IMR-90 (cell line): ENCODE results near the gene PHOSPHO1. TPM values are rescaled to one million over a fixed set of nuclear protein-coding genes. Genes with fewer than 3 reads are reported as not detected.

Experiments
- ATAC-seq: fragments of 200-7000 bp; cut with Tn5 transposase; 2 replicates; pipeline ENCODE4 v1.9.1; 2020; ENCODE audit warnings: low read depth, mild to moderate bottlenecking, moderate library complexity
- BruUV-seq: library from RNA; stranded (reverse); fragments of 400-500 nt; replicated peaks from 2 replicates; lab custom pipeline; 2021; lab: Mats Ljungman, UMichigan
- CTCF ChIA-PET: fragments of 300-600 bp; formaldehyde crosslinking; extraction: SDS; loops from one replicate; lab custom pipeline; 2021; ENCODE audit warnings: antibody characterized with exemption; lab: Yijun Ruan, JAX
- POLR2A ChIA-PET: fragments of 300-600 bp; sonication (Branson Sonifier 250); formaldehyde crosslinking; loops from one replicate; lab custom pipeline; 2022; ENCODE audit warnings: antibody characterized with exemption; ENCODE audit not compliant: unreplicated experiment; lab: Charles Lee
- DNase-seq: peaks from one replicate; pipeline ENCODE4 v3.0.0; 2013
- H2AFZ ChIP-seq: replicated peaks from 2 replicates; pipeline ENCODE3; 2013; ENCODE audit warnings: low read length, mild to moderate bottlenecking; ENCODE audit not compliant: poor library complexity
- H2AK5ac ChIP-seq: 2 replicates; pipeline ENCODE4 v1.6.1; 2013; ENCODE audit warnings: low read depth, low read length, inconsistent platforms
- H2AK9ac ChIP-seq: replicated peaks from 2 replicates; pipeline ENCODE3; 2013; ENCODE audit warnings: mild to moderate bottlenecking, low read depth, low read length, moderate library complexity; ENCODE audit not compliant: poor library complexity
- H2BK120ac ChIP-seq: 2 replicates; pipeline ENCODE4 v1.6.1; 2013; ENCODE audit warnings: low read depth, low read length, inconsistent platforms
- H2BK15ac ChIP-seq: 3 replicates; pipeline ENCODE4 v1.6.1; 2013; ENCODE audit warnings: low read depth, low read length, inconsistent platforms
- H2BK20ac ChIP-seq: 2 replicates; pipeline ENCODE4 v1.6.1; 2013; ENCODE audit warnings: low read depth, mild to moderate bottlenecking, inconsistent platforms, low read length, moderate library complexity
- H2BK5ac ChIP-seq: 2 replicates; pipeline ENCODE4 v1.6.1; 2013; ENCODE audit warnings: mild to moderate bottlenecking, low read depth, low read length, inconsistent platforms; ENCODE audit not compliant: poor library complexity, severe bottlenecking
- H3K14ac ChIP-seq: replicated peaks from 2 replicates; pipeline ENCODE4 v1.6.1; 2013; ENCODE audit warnings: low read depth, low read length, inconsistent platforms
- H3K18ac ChIP-seq: 2 replicates; pipeline ENCODE4 v1.6.1; 2013; ENCODE audit warnings: low read depth, low read length, control low read depth
- H3K23ac ChIP-seq: 2 replicates; pipeline ENCODE4 v1.6.1; 2013; ENCODE audit warnings: low read depth, low read length, inconsistent platforms
- H3K27ac ChIP-seq: 2 replicates; pipeline ENCODE4 v1.5.1; 2013; ENCODE audit warnings: mild to moderate bottlenecking, control low read depth, low read length; ENCODE audit not compliant: insufficient read depth
- H3K27me3 ChIP-seq: 2 replicates; pipeline ENCODE4 v1.6.1; 2013; ENCODE audit warnings: low read length; ENCODE audit not compliant: control insufficient read depth, insufficient read depth
- H3K36me3 ChIP-seq: 2 replicates; pipeline ENCODE4 v1.6.1; 2013; ENCODE audit warnings: low read length, mixed read lengths; ENCODE audit not compliant: control insufficient read depth, insufficient read depth
- H3K4ac ChIP-seq: 2 replicates; pipeline ENCODE4 v1.6.1; 2013; ENCODE audit warnings: low read depth, low read length, inconsistent platforms
- H3K4me1 ChIP-seq: 2 replicates; pipeline ENCODE4 v1.6.1; 2013; ENCODE audit warnings: low read length, mixed read lengths; ENCODE audit not compliant: control insufficient read depth, insufficient read depth
- H3K4me2 ChIP-seq: 2 replicates; pipeline ENCODE4 v1.6.1; 2013; ENCODE audit warnings: low read depth, mild to moderate bottlenecking, control low read depth, low read length, moderate library complexity
- H3K4me3 ChIP-seq: 2 replicates; pipeline ENCODE4 v1.5.1; 2013; ENCODE audit warnings: low read depth, mild to moderate bottlenecking, control low read depth, low read length, moderate library complexity; ENCODE audit not compliant: insufficient read depth
- H3K56ac ChIP-seq: 2 replicates; pipeline ENCODE4 v1.6.1; 2013; ENCODE audit warnings: low read length, inconsistent platforms; ENCODE audit not compliant: insufficient read depth; ENCODE audit errors: extremely low read depth
- H3K79me1 ChIP-seq, 2 experiments: 2 replicates each; pipeline ENCODE4 v1.6.1; 2013; ENCODE audit warnings: low read length in 2 of 2, inconsistent platforms in 1 of 2, low read depth in 1 of 2
- H3K9ac ChIP-seq: 2 replicates; pipeline ENCODE4 v1.6.1; 2013; ENCODE audit warnings: low read depth, low read length, control low read depth
- H3K9me1 ChIP-seq: 2 replicates; pipeline ENCODE4 v1.6.1; 2013; ENCODE audit warnings: low read length, inconsistent platforms; ENCODE audit not compliant: insufficient read depth
- H3K9me3 ChIP-seq: 2 replicates; pipeline ENCODE4 v1.6.1; 2013; ENCODE audit warnings: low read length; ENCODE audit not compliant: control insufficient read depth, insufficient read depth
- H4K20me1 ChIP-seq: 2 replicates; pipeline ENCODE4 v1.6.1; 2013; ENCODE audit warnings: low read length, inconsistent platforms; ENCODE audit not compliant: insufficient read depth
- H4K5ac ChIP-seq: 2 replicates; pipeline ENCODE4 v1.6.1; 2013; ENCODE audit warnings: mild to moderate bottlenecking, low read depth, low read length, control low read depth
- H4K8ac ChIP-seq, 2 experiments: 2 replicates each; pipeline ENCODE4 v1.6.1; 2013; ENCODE audit warnings: low read depth in 2 of 2, low read length in 2 of 2, control low read depth in 1 of 2, inconsistent platforms in 1 of 2
- H4K91ac ChIP-seq: 2 replicates; pipeline ENCODE4 v1.6.1; 2013; ENCODE audit warnings: low read depth, low read length, inconsistent platforms; ENCODE audit not compliant: insufficient read depth
- BHLHE40 ChIP-seq: fragments of 150-350 bp; IDR thresholded peaks from 2 replicates; pipeline ENCODE4 v1.6.1; 2016; ENCODE audit warnings: mild to moderate bottlenecking, low read depth, low read length
- CEBPB ChIP-seq: IDR thresholded peaks from 2 replicates; pipeline ENCODE4 v1.6.1; 2012; ENCODE audit warnings: low read depth, low read length, improper control_type of control experiment
- FOS ChIP-seq: fragments of 150-350 bp; IDR thresholded peaks from 2 replicates; pipeline ENCODE4 v1.6.1; 2016; ENCODE audit warnings: low read depth, low read length
- MAFK ChIP-seq: IDR thresholded peaks from 2 replicates; pipeline ENCODE4 v1.6.1; 2012; ENCODE audit warnings: low read depth, low read length, improper control_type of control experiment
- NFE2L2 ChIP-seq: fragments of 150-350 bp; IDR thresholded peaks from 2 replicates; pipeline ENCODE4 v1.6.1; 2016; ENCODE audit warnings: low read depth, mild to moderate bottlenecking, low read length
- RCOR1 ChIP-seq: IDR thresholded peaks from 2 replicates; pipeline ENCODE4 v1.6.1; 2012; ENCODE audit warnings: mild to moderate bottlenecking, low read length, improper control_type of control experiment; ENCODE audit not compliant: insufficient replicate concordance
- SMC3 ChIP-seq: fragments of 150-350 bp; IDR thresholded peaks from 2 replicates; pipeline ENCODE4 v1.6.1; 2016; ENCODE audit warnings: low read depth, mild to moderate bottlenecking, antibody characterized with exemption, low read length, moderate library complexity
- USF2 ChIP-seq: fragments of 150-350 bp; IDR thresholded peaks from 2 replicates; pipeline ENCODE4 v1.6.1; 2017; ENCODE audit warnings: mild to moderate bottlenecking, antibody characterized with exemption, low read length, low read depth
- WGBS, 2 experiments: methylation state at CpG; one replicate each; pipeline versions ENCODE4 v1.1.5 to v1.1.7; 2013; ENCODE audit warnings: missing lambda C conversion rate in 2 of 2; ENCODE audit not compliant: insufficient read length in 1 of 2; ENCODE audit errors: extremely low coverage in 2 of 2; 5-methylcytosine and 5-hydroxymethylcytosine counted together
- dilution Hi-C: fragments of 300-500 bp; cut with HindIII; formaldehyde crosslinking; loops from one replicate; pipeline ENCODE4 v1.14.3; 2018; ENCODE audit warnings: low sequenced_read_pairs; ENCODE audit not compliant: unreplicated experiment
- in situ Hi-C: fragments of 300-500 bp; cut with MboI; formaldehyde crosslinking; loops from 3 replicates; pipeline ENCODE4 v1.14.3; 2019; ENCODE audit warnings: low sequenced_read_pairs, inconsistent platforms, mixed read lengths
- intact Hi-C: fragments of 100-400 bp; cut with micrococcal nuclease; formaldehyde crosslinking; loops from 2 replicates; pipeline ENCODE4 v1.10.0; 2022
- polyA plus RNA-seq, 3 experiments: library from polyadenylated mRNA; depleted of rRNA; stranded (reverse); fragments of >200 nt; gene quantifications; 2 replicates each; pipeline ENCODE4 v1.2.3, GENCODE V29; 2012; ENCODE audit warnings: low replicate concordance in 1 of 3
- total RNA-seq: library from RNA; depleted of rRNA; stranded (reverse); fragments of >200 nt; gene quantifications from 2 replicates; pipeline ENCODE4 v1.2.3, GENCODE V29; 2012

PHOSPHO1 gene
- total and polyA plus RNA-seq, 2 of the 4 experiments (the other 2 are of a cell fraction): under 0.01 to 0.48 TPM

DNA sequence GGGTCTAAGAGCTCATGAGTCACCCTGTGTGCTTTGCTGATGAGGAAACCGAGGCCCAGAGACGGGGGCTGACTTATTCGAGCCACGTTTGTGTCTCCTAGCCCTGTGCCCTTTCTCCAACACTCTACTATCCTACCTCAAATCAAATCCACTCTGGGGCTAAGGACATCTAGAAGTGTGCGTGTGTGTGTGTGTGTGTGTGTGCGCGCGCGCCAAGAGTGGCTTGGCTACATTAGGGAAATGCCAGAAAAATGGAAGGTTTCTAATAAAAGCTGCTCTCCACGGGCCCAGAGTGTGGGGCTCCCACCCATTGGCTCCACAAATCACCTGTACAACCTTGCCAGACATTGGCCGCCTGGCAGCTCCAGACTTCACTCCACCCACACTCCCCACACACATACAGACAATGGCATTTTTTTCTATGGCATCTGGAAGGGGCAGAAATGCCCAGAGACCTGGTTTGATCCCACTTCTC is 30.3 kb upstream of the PHOSPHO1 start:
- Histone ChIP-seq H3K4me3 (peak overlapping the region; percentile 46; the same call in 1 of the 2 replicates), H4K5ac (peak overlapping the region; percentile 82), H2BK15ac (no peak overlapping the region), H3K23ac (0 out of 2 replicates have a peak overlapping the region, but pooled peaks have one; percentile 2), H3K9me3 (no peaks in the 10 kb centered on the region), H3K18ac (peak overlapping the region; percentile 63; the same call in 1 of the 2 replicates), H3K27ac (no peak overlapping the region; the same call in 1 of the 2 replicates), H3K27me3 (no peaks in the 10 kb centered on the region), H2BK5ac (peak overlapping the region; percentile 25), H3K9me1 (no peaks in the 10 kb centered on the region), H2AK5ac (no peak overlapping the region; the same call in 1 of the 2 replicates), H4K91ac (no peak overlapping the region), H2BK120ac (peak overlapping the region; percentile 39; the same call in 1 of the 2 replicates), H4K20me1 (no peaks in the 10 kb centered on the region), H3K79me1 (no peaks in the 10 kb centered on the region), H3K36me3 (no peaks in the 10 kb centered on the region), H3K4ac (peak overlapping the region; percentile 47), H3K14ac (no peak overlapping the region), H2BK20ac (no peak overlapping the region), H2AK9ac (no peak overlapping the region), H3K4me2 (peak overlapping the region; percentile 66), H4K8ac (peak overlapping the region; percentile 28 to 78; a peak in 3 of 4 replicates), H2AFZ (peak overlapping the region; percentile 96), H3K56ac (no peak overlapping the region), H3K9ac (no peak overlapping the region), H3K4me1 (peaks cover 2% of the 10 kb centered on the region; the same call in 1 of the 2 replicates)
- CTCF ChIA-PET: interaction anchor here (0.7 kb wide), 3 partner anchors 25 to 1076 kb away, joined by 3 to 11 read pairs (median 4); no protein-coding TSS in a partner anchor
- intact Hi-C loops: no loop called here
- 100% methylated on average over 1 of the region's 11 CpGs; no CpG with 5 or more reads in 1 of the 2 experiments for WGBS, 2 experiments
- in situ Hi-C loops: no loop called here
- ATAC-seq (no peak), DNase-seq (peak; percentile 82)
- POLR2A ChIA-PET: interaction anchor here (0.7 to 1.0 kb wide), 2 partner anchors 26 to 486 kb away, joined by 4 read pairs; no protein-coding TSS in a partner anchor
- BruUV-seq: no TSS peak
- TF ChIP-seq MAFK (no peak), SMC3 (no peak), RCOR1 (no peak), CEBPB (peak; percentile 64), BHLHE40 (no peak), FOS (peak; percentile 68), NFE2L2 (no peak), USF2 (no peak)
- dilution Hi-C loops: no loop called here
